Nephron progenitor cell (in vitro differentiated cells): Measurements from ENCODE around the gene FSTL1.

ENCODE experiments used
- DNase-seq: peaks from one replicate; pipeline ENCODE4 v3.0.0; 2021
- H3K27ac Mint-ChIP-seq: 2 replicates; pipeline ENCODE4 v1.8.0; 2021; ENCODE audit warnings: mild to moderate bottlenecking, moderate library complexity, mixed read lengths
- H3K27me3 Mint-ChIP-seq: 2 replicates; pipeline ENCODE4 v1.8.0; 2021; ENCODE audit warnings: mild to moderate bottlenecking, low read depth, mixed read lengths; ENCODE audit not compliant: poor library complexity
- H3K36me3 Mint-ChIP-seq: 2 replicates; pipeline ENCODE4 v1.8.0; 2021; ENCODE audit warnings: low read depth, mixed read lengths
- H3K4me1 Mint-ChIP-seq: 2 replicates; pipeline ENCODE4 v1.8.0; 2021; ENCODE audit warnings: mixed read lengths
- H3K4me3 Mint-ChIP-seq: 2 replicates; pipeline ENCODE4 v1.8.0; 2021; ENCODE audit warnings: mild to moderate bottlenecking, moderate library complexity, mixed read lengths
- H3K9me3 Mint-ChIP-seq: 2 replicates; pipeline ENCODE4 v1.8.0; 2021; ENCODE audit warnings: mild to moderate bottlenecking, moderate library complexity, mixed read lengths
- CTCF ChIP-seq: fragments of 200-600 bp; sonication (generic); IDR thresholded peaks from 2 replicates; pipeline ENCODE4 v1.5.0; 2021; ENCODE audit warnings: antibody characterized with exemption

FSTL1 gene

GRCh38 chr3:120437559-120437958 lies 13.2 kb downstream of the FSTL1 start:
- Mint-ChIP-seq H3K4me3 (no peak overlapping the region), H3K9me3 (no peaks in the 10 kb centered on the region), H3K4me1 (peaks cover 60% of the 10 kb centered on the region), H3K27ac (no peak overlapping the region), H3K27me3 (no peaks in the 10 kb centered on the region), H3K36me3 (peaks cover 52% of the 10 kb centered on the region)
- TF ChIP-seq CTCF, result no peak
- no peak for DNase-seq

DNA sequence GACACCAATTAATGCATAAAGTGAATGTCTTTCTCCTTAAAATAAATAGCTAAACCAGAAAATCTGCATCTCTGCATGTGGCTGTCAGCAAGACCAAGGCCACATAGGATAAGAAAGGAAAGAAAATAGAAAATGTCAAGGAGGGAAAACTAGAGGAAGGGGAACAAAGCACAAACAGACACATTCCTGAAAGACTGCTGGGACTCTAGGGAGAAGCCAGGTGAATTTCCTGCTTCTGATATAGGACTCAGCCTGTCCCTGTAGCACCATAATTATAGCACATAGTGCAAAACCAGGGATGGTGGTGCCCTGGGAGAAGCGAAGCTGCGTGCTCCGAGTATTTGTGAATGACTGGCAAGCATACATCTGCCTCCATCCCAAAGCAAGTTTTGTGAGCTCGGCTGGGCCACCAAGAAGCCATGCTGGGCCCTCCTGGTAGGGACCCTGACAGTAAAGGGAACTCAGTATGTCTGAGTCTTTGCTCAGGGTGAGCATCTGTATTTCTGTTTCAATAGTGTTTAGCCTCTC lies 14.2 kb downstream of the FSTL1 start:
- TF ChIP-seq CTCF, result no peak
- no peak for DNase-seq
- no peak overlapping the region for H3K4me3 Mint-ChIP-seq
- no peaks in the 10 kb centered on the region for H3K27me3 Mint-ChIP-seq
- peak overlapping the region; percentile 41 for H3K27ac Mint-ChIP-seq
- peaks cover 63% of the 10 kb centered on the region for H3K4me1 Mint-ChIP-seq
- H3K36me3 Mint-ChIP-seq, result peaks cover 57% of the 10 kb centered on the region
- H3K9me3 Mint-ChIP-seq, result no peaks in the 10 kb centered on the region

- Mint-ChIP-seq H3K4me3 (no peak overlapping the region), H3K9me3 (no peaks in the 10 kb centered on the region), H3K36me3 (peaks cover 55% of the 10 kb centered on the region), H3K27me3 (no peaks in the 10 kb centered on the region), H3K27ac (peak overlapping the region; percentile 36), H3K4me1 (peaks cover 64% of the 10 kb centered on the region)
- TF ChIP-seq CTCF, result no peak
- DNase-seq, result no peak
These were observed 15.2 kb downstream of the FSTL1 start for GRCh38 chr3:120435621-120436020.

DNA sequence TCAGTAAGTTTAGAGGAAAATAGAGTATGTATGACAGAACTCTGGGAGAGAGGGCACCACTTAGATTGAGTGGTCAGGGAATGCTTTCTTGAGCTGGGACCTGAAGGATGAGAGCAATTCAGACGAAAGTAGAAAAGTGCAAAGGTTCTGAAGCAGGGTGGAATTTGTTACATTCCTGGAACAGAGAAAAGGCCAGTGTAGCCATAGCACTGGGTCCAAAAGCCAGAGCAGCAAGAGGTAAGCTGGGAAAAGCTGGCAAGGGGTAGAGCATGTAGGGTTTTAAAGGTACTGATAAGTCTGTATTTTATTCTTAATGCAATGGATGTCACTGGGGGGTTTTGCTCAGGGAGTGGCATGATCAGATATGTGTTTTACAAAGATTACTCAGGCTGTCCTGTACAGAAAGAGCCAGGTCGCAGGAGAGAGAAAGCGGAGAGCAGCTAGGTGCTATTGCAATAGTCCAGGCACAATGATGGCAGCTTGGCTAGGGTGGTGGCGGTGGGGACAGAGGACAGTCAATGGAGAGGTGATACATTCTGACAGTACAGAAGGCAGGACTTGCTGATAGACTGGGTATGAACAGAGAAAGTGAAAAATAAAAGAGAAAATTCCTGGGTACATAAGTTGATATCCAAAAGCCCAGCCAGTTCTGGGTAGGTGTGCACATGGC lies 17.0 kb downstream of the FSTL1 start:
- TF ChIP-seq CTCF, result no peak
- H3K36me3 Mint-ChIP-seq, result peaks cover 67% of the 10 kb centered on the region
- H3K4me1 Mint-ChIP-seq, result peaks cover 65% of the 10 kb centered on the region
- H3K27ac Mint-ChIP-seq, result peak overlapping the region; percentile 85
- no peaks in the 10 kb centered on the region for H3K9me3 Mint-ChIP-seq
- H3K27me3 Mint-ChIP-seq, result no peaks in the 10 kb centered on the region
- DNase-seq, result no peak
- H3K4me3 Mint-ChIP-seq, result no peak overlapping the region

DNA sequence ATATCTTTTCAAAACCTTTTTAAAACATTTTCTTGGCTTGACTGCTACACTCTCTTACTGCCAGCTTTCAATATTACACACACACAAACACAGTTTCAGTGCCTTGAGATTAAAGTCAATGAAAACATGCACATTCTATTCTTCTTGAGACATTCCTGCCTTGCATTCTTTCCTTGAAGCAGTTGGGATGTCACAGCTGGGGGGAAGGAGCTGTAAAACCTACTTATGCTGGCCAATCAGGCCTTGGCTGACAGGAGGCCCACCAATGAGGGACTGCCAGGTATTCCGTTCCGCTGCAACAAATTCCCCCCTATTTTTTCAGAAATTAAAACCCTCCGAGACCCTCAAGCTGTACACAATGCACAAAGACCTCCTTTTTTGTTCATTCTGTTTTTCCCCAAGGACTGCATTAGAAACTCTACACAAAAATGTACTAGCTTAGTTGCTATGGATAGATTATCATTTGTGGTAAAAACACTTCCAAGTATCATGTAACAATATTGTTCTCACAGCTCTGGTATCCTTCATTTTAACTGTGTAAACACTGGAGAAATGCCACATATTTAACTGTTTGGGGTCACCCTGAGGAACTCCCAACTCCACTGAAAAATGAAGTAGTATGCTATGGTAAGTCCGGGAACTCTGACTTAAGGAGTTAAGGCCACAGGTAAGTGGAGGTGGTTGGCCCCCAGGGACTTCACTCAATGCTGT lies 18.5 kb downstream of the FSTL1 start:
- no peak for TF ChIP-seq CTCF
- H3K4me1 Mint-ChIP-seq, result peaks cover 70% of the 10 kb centered on the region
- H3K27ac Mint-ChIP-seq, result peak overlapping the region; percentile 49
- DNase-seq, result no peak
- no peaks in the 10 kb centered on the region for H3K9me3 Mint-ChIP-seq
- no peak overlapping the region for H3K4me3 Mint-ChIP-seq
- no peaks in the 10 kb centered on the region for H3K27me3 Mint-ChIP-seq
- peaks cover 70% of the 10 kb centered on the region for H3K36me3 Mint-ChIP-seq
